MCF 10A (cell line): ENCODE measurements around the gene ZSCAN21. TPM values are rescaled to one million over a fixed set of nuclear protein-coding genes. Genes with fewer than 3 reads are reported as not detected.

Source experiments
- BruUV-seq: library from RNA; stranded (reverse); fragments of 400-500 nt; replicated peaks from 2 replicates; lab custom pipeline; 2021; lab: Mats Ljungman, UMichigan
- CTCF ChIA-PET: fragments of 300-600 bp; sonication (Branson Sonifier 250); formaldehyde crosslinking; extraction: SDS; loops from one replicate; lab custom pipeline; 2021; ENCODE audit warnings: antibody characterized with exemption, inconsistent platforms; lab: Yijun Ruan, JAX
- POLR2A ChIA-PET: fragments of 300-600, 350-650 bp; sonication (Branson Sonifier 250); formaldehyde crosslinking; extraction: SDS; loops from one replicate; lab custom pipeline; 2020; ENCODE audit warnings: antibody characterized with exemption, inconsistent platforms; lab: Yijun Ruan, JAX
- DNase-seq: peaks from one replicate; pipeline ENCODE4 v3.0.0-alpha.2; 2018; ENCODE audit not compliant: unreplicated experiment
- H3K27ac Mint-ChIP-seq: one replicate; pipeline ENCODE4 v1.8.0; 2022; ENCODE audit warnings: mild to moderate bottlenecking, low read depth, mixed read lengths; ENCODE audit not compliant: unreplicated experiment
- H3K27me3 Mint-ChIP-seq: one replicate; pipeline ENCODE4 v1.8.0; 2022; ENCODE audit warnings: mixed read lengths; ENCODE audit not compliant: insufficient read depth, unreplicated experiment
- H3K36me3 Mint-ChIP-seq: one replicate; pipeline ENCODE4 v1.8.0; 2022; ENCODE audit warnings: mild to moderate bottlenecking, moderate library complexity, mixed read lengths; ENCODE audit not compliant: insufficient read depth, unreplicated experiment
- H3K4me1 Mint-ChIP-seq: one replicate; pipeline ENCODE4 v1.8.0; 2022; ENCODE audit warnings: mixed read lengths; ENCODE audit not compliant: insufficient read depth, unreplicated experiment
- H3K4me3 Mint-ChIP-seq: one replicate; pipeline ENCODE4 v1.8.0; 2022; ENCODE audit warnings: mild to moderate bottlenecking, moderate library complexity, mixed read lengths; ENCODE audit not compliant: unreplicated experiment
- H3K9me3 Mint-ChIP-seq: one replicate; pipeline ENCODE4 v1.8.0; 2022; ENCODE audit warnings: mixed read lengths; ENCODE audit not compliant: unreplicated experiment
- intact Hi-C: fragments of 100-400 bp; cut with micrococcal nuclease; formaldehyde crosslinking; loops from 2 replicates; pipeline ENCODE4 v1.14.1; 2022
- microRNA-seq: library from miRNA; unstranded; fragments of <30 nt; microRNA quantifications from one replicate; pipeline ENCODE4 v1.2.0, GENCODE V29; 2022
- total RNA-seq: library from RNA; stranded (reverse); gene quantifications from 2 replicates; pipeline ENCODE4 v1.2.3, GENCODE V29; 2022
- TF ChIP-seq, protein P1 (sequence below): fragments of 200-600 bp; IDR thresholded peaks from one replicate; pipeline ENCODE4 v1.8.0; 2022; ENCODE audit warnings: antibody characterized with exemption, mild to moderate bottlenecking; ENCODE audit not compliant: unreplicated experiment

The ZSCAN21 gene
- total RNA-seq, 1 experiment from 2014 or later, result 14.7 TPM

DNA sequence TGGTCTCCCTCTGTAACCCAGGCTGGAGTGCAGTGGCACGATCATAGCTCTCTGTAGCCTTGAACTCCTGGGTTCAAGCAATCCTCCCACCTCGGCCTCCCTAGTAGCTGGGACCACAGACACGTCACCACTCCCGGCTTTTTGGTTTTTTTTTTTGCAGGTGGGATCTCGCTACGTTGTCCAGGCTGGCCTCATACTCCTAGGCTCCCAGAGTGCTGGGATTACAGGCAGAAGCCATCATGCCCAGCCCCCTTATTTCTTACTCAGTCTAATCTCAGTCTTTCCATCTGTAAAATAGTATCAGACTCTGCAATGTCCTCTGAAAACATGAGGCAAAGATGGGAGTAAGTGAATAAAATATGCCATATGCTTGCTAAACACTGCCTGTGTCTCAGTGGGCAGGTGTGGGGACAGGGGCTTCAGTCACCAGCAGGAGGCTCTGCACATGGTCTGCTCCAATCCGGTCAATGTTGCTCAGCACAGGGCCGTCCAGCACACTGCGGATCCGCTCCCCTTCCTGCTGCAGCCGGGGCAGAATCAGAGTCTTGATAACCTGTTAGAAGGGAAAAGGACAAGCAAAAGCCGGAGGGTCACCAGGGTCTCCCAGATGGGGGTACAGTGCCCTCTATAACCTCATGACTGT is 60.1 kb downstream of the ZSCAN21 start:
- CTCF ChIA-PET, result interaction anchor here (0.6 kb wide), 1 partner anchor 107 kb away, joined by 3 read pairs; no protein-coding TSS in a partner anchor

DNA sequence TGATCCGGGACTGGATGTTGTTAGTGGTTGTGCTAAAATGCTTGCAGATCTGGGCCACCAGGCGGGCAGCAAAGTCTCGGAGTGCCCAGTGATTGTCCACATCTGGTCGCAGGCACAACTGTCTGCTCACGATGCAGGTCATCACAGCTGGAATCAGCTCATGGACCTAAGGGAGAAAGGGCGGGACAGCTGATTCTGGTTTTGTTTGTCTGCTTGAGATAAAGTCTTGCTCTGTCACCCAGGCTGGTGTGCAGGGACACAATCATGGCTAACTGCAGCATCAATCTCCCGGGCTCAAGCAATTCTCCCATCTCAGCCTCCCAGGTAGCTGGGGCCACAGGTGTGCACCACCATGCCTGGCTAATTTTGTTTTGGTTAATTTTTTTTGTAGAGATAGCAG is 61.6 kb downstream of the ZSCAN21 start:
- intact Hi-C loops, result no loop called here
- no peak for DNase-seq
- Mint-ChIP-seq H3K4me3 (no peak overlapping the region), H3K27me3 (no peaks in the 10 kb centered on the region), H3K4me1 (no peaks in the 10 kb centered on the region), H3K36me3 (peaks cover 61% of the 10 kb centered on the region), H3K27ac (no peak overlapping the region), H3K9me3 (no peaks in the 10 kb centered on the region)
- BruUV-seq, result no TSS peak
- TF ChIP-seq, protein P1, sequence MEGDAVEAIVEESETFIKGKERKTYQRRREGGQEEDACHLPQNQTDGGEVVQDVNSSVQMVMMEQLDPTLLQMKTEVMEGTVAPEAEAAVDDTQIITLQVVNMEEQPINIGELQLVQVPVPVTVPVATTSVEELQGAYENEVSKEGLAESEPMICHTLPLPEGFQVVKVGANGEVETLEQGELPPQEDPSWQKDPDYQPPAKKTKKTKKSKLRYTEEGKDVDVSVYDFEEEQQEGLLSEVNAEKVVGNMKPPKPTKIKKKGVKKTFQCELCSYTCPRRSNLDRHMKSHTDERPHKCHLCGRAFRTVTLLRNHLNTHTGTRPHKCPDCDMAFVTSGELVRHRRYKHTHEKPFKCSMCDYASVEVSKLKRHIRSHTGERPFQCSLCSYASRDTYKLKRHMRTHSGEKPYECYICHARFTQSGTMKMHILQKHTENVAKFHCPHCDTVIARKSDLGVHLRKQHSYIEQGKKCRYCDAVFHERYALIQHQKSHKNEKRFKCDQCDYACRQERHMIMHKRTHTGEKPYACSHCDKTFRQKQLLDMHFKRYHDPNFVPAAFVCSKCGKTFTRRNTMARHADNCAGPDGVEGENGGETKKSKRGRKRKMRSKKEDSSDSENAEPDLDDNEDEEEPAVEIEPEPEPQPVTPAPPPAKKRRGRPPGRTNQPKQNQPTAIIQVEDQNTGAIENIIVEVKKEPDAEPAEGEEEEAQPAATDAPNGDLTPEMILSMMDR, result no peak
- ChIA-PET CTCF (interaction anchor here (0.7 kb wide), 1 partner anchor 191 kb away, joined by 4 read pairs; no protein-coding TSS in a partner anchor), POLR2A (interaction anchor here (8.0 kb wide), 1 partner anchor 8 kb away, joined by 45 read pairs; the partner anchor contains the start of genes AP4M1 and MCM7)

More for the DNA sequence above, 60.1 kb downstream of the ZSCAN21 start:
- no peak overlapping the region for H3K27ac Mint-ChIP-seq
- POLR2A ChIA-PET, result no interaction called here
- no peaks in the 10 kb centered on the region for H3K9me3 Mint-ChIP-seq
- BruUV-seq, result no TSS peak
- no peak for DNase-seq
- TF ChIP-seq, protein P1, result no peak
- intact Hi-C loops, result no loop called here
- H3K4me3 Mint-ChIP-seq, result no peak overlapping the region
- peaks cover 55% of the 10 kb centered on the region for H3K36me3 Mint-ChIP-seq
- no peaks in the 10 kb centered on the region for H3K4me1 Mint-ChIP-seq
- H3K27me3 Mint-ChIP-seq, result no peaks in the 10 kb centered on the region

DNA sequence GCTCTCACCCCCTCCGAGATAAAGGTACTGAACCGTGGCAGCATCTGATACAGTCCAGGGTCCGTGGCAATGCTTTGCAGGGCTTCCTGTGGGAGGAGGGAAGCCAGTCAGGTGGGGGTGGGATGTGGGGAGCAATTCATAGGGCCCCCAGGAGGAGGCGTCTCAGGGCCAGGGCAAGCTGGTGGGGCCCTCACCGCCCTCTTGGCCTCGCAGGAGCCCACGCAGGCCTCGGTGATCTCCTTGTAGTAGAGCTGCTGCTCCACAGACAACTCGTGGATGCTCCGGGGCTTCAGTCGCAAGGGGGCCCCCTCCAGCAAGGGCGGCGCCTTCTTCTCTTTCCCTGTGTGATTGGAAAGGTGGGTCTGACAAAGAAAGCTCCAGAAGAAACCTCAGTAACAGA is 62.3 kb downstream of the ZSCAN21 start:
- H3K36me3 Mint-ChIP-seq, result peaks cover 58% of the 10 kb centered on the region
- ChIA-PET POLR2A (interaction anchor here (8.0 kb wide), 1 partner anchor 9 kb away, joined by 45 read pairs; the partner anchor contains the start of genes AP4M1 and MCM7), CTCF (no interaction called here)
- no peak overlapping the region for H3K4me3 Mint-ChIP-seq
- H3K27ac Mint-ChIP-seq, result no peak overlapping the region
- H3K9me3 Mint-ChIP-seq, result no peaks in the 10 kb centered on the region
- DNase-seq, result no peak
- H3K27me3 Mint-ChIP-seq, result no peaks in the 10 kb centered on the region
- no peaks in the 10 kb centered on the region for H3K4me1 Mint-ChIP-seq
- intact Hi-C loops, result no loop called here
- TF ChIP-seq, protein P1, result no peak
- no TSS peak for BruUV-seq

Small RNA genes within 50 kb of the gene (microRNA-seq; reads per million reads assigned to microRNA genes)
- gene MIR106B (2,609 reads per million, percentile 90 among the genes with 10 or more reads in this experiment), gene MIR25 (669 reads per million, percentile 84 among the genes with 10 or more reads in this experiment), gene MIR93 (7,074 reads per million, percentile 95 among the genes with 10 or more reads in this experiment)

Other genes with a start within 250 kb of the ZSCAN21 start
- not detected in 2 replicates for gene CYP3A43, start 221.8 kb upstream of the ZSCAN21 start, total RNA-seq
- not detected in 2 replicates for gene OR2AE1, start 172.7 kb upstream of the ZSCAN21 start, total RNA-seq
- 28.1 and 28.2 TPM in 2 replicates for gene TRIM4, start 130.2 kb upstream of the ZSCAN21 start, total RNA-seq
- not detected in 2 replicates for gene GJC3, start 120.2 kb upstream of the ZSCAN21 start, total RNA-seq
- 0.58 and 0.59 TPM in 2 replicates for gene AZGP1, start 73.7 kb upstream of the ZSCAN21 start, total RNA-seq
- 80.2 and 86.2 TPM in 2 replicates for gene ZKSCAN1, start 34.2 kb upstream of the ZSCAN21 start, total RNA-seq
- 23.7 and 24.8 TPM in 2 replicates for gene ZNF3, start 31.9 kb downstream of the ZSCAN21 start, total RNA-seq
- gene COPS6, start 39.2 kb downstream of the ZSCAN21 start, total RNA-seq, result 85.2 and 103 TPM in 2 replicates
- gene MCM7, start 51.6 kb downstream of the ZSCAN21 start, total RNA-seq, result 38.5 and 67.8 TPM in 2 replicates
- gene AP4M1, start 51.9 kb downstream of the ZSCAN21 start, total RNA-seq, result 13.5 and 13.6 TPM in 2 replicates
- 47.2 and 58.9 TPM in 2 replicates for gene TAF6, start 69.6 kb downstream of the ZSCAN21 start, total RNA-seq
- gene CNPY4, start 69.9 kb downstream of the ZSCAN21 start, total RNA-seq, result 2.9 and 3.0 TPM in 2 replicates
- gene MBLAC1, start 77.2 kb downstream of the ZSCAN21 start, total RNA-seq, result 2.5 and 3.2 TPM in 2 replicates
- 76.6 and 87.3 TPM in 2 replicates for gene LAMTOR4, start 99.1 kb downstream of the ZSCAN21 start, total RNA-seq
- gene TRAPPC14, start 108.9 kb downstream of the ZSCAN21 start, total RNA-seq, result 18.0 and 21.7 TPM in 2 replicates
- gene GAL3ST4, start 118.8 kb downstream of the ZSCAN21 start, total RNA-seq, result 0.17 and 0.26 TPM in 2 replicates
- gene GPC2, start 127.6 kb downstream of the ZSCAN21 start, total RNA-seq, result 0.65 and 1.0 TPM in 2 replicates
- 1.1 and 1.5 TPM in 2 replicates for gene STAG3, start 128.1 kb downstream of the ZSCAN21 start, total RNA-seq
- 0.74 TPM in 1 of 2 replicates, not detected in the other for gene PVRIG, start 170.2 kb downstream of the ZSCAN21 start, total RNA-seq